GM12878 (cell line): ENCODE measurements around the gene FOLH1. TPM values are rescaled to one million over a fixed set of nuclear protein-coding genes. Genes with fewer than 3 reads are reported as not detected.
"Not testable (repeated sequence)": the region's sequence is repeated elsewhere in the genome, so short reads cannot be mapped to it uniquely, and the experiment has no call there.

Source experiments
- ATAC-seq: fragments of 200-7000 bp; cut with Tn5 transposase; 3 replicates; pipeline ENCODE4 v1.9.1; 2020; ENCODE audit warnings: mild to moderate bottlenecking, moderate library complexity
- BruUV-seq: library from RNA; stranded (reverse); fragments of 400-500 nt; replicated peaks from 2 replicates; lab custom pipeline; 2021; lab: Mats Ljungman, UMichigan
- CTCF ChIA-PET: fragments of 300-600 bp; sonication (Branson Sonifier 250); formaldehyde crosslinking; extraction: SDS; loops from one replicate; lab custom pipeline; 2021; ENCODE audit warnings: inconsistent platforms; lab: Yijun Ruan, JAX
- POLR2A ChIA-PET: fragments of 350-600 bp; formaldehyde crosslinking; extraction: SDS; loops from one replicate; lab custom pipeline; 2021; ENCODE audit warnings: inconsistent platforms; lab: Charles Lee
- RAD21 ChIA-PET: fragments of 300-600 bp; sonication (Branson Sonifier 250); formaldehyde crosslinking; loops from one replicate; lab custom pipeline; 2023; ENCODE audit warnings: antibody characterized with exemption; ENCODE audit not compliant: unreplicated experiment; lab: Charles Lee
- SMC1A ChIA-PET: fragments of 300-600 bp; sonication (Branson Sonifier 250); formaldehyde crosslinking; loops from one replicate; lab custom pipeline; 2023; ENCODE audit not compliant: unreplicated experiment, uncharacterized antibody; lab: Charles Lee
- DNase-seq: peaks from one replicate; pipeline ENCODE4 v3.0.0-alpha.2; 2011; ENCODE audit warnings: low read depth, low spot score
- FAIRE-seq: peaks from 3 replicates; lab custom pipeline; 2011; peaks lifted over from hg19 to GRCh38; lab: Jason Lieb, UNC
- H2AFZ ChIP-seq: 2 replicates; pipeline ENCODE4 v1.6.0; 2011; ENCODE audit warnings: low read depth, low read length, control low read depth; ENCODE audit not compliant: control insufficient read depth
- H3K27ac ChIP-seq: 2 replicates; pipeline ENCODE4 v1.5.1; 2011; ENCODE audit warnings: control low read depth; ENCODE audit not compliant: control insufficient read depth, insufficient read depth
- H3K27me3 ChIP-seq, 2 experiments: replicated peaks in 1 of 2; 2 replicates each; pipeline versions ENCODE4 v1.6.0 to v1.6.1; 2011; ENCODE audit warnings: low read length in 1 of 2; ENCODE audit not compliant: control insufficient read depth in 2 of 2, insufficient read depth in 2 of 2
- H3K36me3 ChIP-seq, 2 experiments: 2 replicates each; pipeline ENCODE4 v1.5.1; 2011; ENCODE audit warnings: low read length in 1 of 2; ENCODE audit not compliant: control insufficient read depth in 2 of 2, insufficient read depth in 2 of 2
- H3K4me1 ChIP-seq: 2 replicates; pipeline ENCODE4 v1.6.1; 2011; ENCODE audit warnings: mild to moderate bottlenecking, low read length, moderate library complexity, mixed read lengths; ENCODE audit not compliant: control insufficient read depth, insufficient read depth
- H3K4me2 ChIP-seq: 2 replicates; pipeline ENCODE4 v1.6.0; 2011; ENCODE audit warnings: control low read depth; ENCODE audit not compliant: control insufficient read depth, insufficient read depth
- H3K4me3 ChIP-seq: fragments of 200-600 bp; sonication (generic); 2 replicates; pipeline ENCODE4 v1.5.1; 2016
- H3K79me2 ChIP-seq: 2 replicates; pipeline ENCODE4 v1.6.0; 2011; ENCODE audit warnings: low read length; ENCODE audit not compliant: control insufficient read depth, insufficient read depth
- H3K9ac ChIP-seq: 2 replicates; pipeline ENCODE4 v1.8.0; 2011; ENCODE audit warnings: low read length, control low read depth, mixed read lengths; ENCODE audit not compliant: control insufficient read depth, insufficient read depth
- H3K9me3 ChIP-seq: replicated peaks from 3 replicates; pipeline ENCODE4 v1.5.1; 2011; ENCODE audit warnings: mild to moderate bottlenecking, low read length; ENCODE audit not compliant: control insufficient read depth, insufficient read depth
- H4K20me1 ChIP-seq: 2 replicates; pipeline ENCODE4 v1.6.0; 2011; ENCODE audit not compliant: control insufficient read depth, insufficient read depth
- WGBS: methylation state at CpG from one replicate; pipeline ENCODE4 v1.1.6; 2016; ENCODE audit warnings: low lambda C conversion rate; ENCODE audit not compliant: insufficient replicate concordance, insufficient coverage; ENCODE audit errors: missing lambda C conversion rate; 5-methylcytosine and 5-hydroxymethylcytosine counted together
- in situ Hi-C: fragments of 300-500 bp; cut with MboI; formaldehyde crosslinking; loops from 9 replicates; pipeline ENCODE4 v1.14.3; 2018; ENCODE audit warnings: mixed read lengths
- intact Hi-C: fragments of 100-400 bp; cut with micrococcal nuclease; formaldehyde crosslinking; loops from one replicate; pipeline ENCODE4 v1.14.2; 2022; ENCODE audit not compliant: unreplicated experiment
- polyA plus RNA-seq, 11 experiments: library from polyadenylated mRNA; depleted of rRNA in 4 of 11; unstranded in 6 of 11; stranded (reverse) in 5 of 11; fragments of >200 nt; fragmentation: Nextera tagmentation in 4 of 11; fragmentation: Illumina TruSeq in 1 of 11; extraction: Ambion mirVana in 4 of 11; extraction: Trizol in 1 of 11; gene quantifications; 1 replicate in 1 of 11; 2 replicates in 10 of 11; pipeline versions ENCODE4 v1.2.1 to v1.2.3, GENCODE V29; 2011 to 2016; ENCODE audit warnings: inconsistent platforms in 2 of 11, missing spikeins in 2 of 11, low read depth in 1 of 11
- total RNA-seq, 4 experiments: library from RNA; depleted of rRNA in 3 of 4; stranded (reverse); fragments of >200 nt in 3 of 4; fragmentation: Illumina TruSeq in 1 of 4; extraction: Trizol in 1 of 4; gene quantifications; 2 replicates each; pipeline versions ENCODE4 v1.2.1 to v1.2.3, GENCODE V29; 2013 to 2021

Gene FOLH1
- total and polyA plus RNA-seq, 10 of the 15 experiments (the other 5 are each of a cell fraction or from before 2014, with no cell fraction given), result not detected

DNA sequence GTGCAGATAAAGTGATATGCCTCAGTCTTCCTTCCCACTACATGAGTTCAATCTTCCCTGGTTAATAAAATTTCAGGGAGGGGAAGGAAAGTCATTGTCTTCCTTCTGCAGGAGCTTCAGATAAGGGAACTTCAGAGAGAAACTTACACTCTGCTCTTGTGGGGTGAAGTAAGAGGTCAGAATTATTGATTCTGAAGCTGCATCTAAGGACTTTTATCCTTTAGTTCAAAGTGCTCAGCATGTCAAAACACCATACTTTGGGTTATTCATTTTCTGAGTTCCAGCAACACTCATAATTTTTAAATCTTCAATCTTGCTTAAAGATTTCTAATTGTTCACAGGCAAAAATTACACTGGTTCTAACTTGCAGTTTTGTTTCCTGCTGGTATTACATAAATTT is 33.0 kb downstream of the FOLH1 start:
- BruUV-seq, ATAC-seq, H3K4me3 ChIP-seq, H4K20me1 ChIP-seq, POLR2A ChIA-PET, H3K9me3 ChIP-seq, RAD21 ChIA-PET, H3K36me3 ChIP-seq, H3K4me1 ChIP-seq, intact Hi-C loops, FAIRE-seq, H2AFZ ChIP-seq, SMC1A ChIA-PET, H3K4me2 ChIP-seq, in situ Hi-C loops, CTCF ChIA-PET, H3K27me3 ChIP-seq, H3K9ac ChIP-seq, DNase-seq, H3K27ac ChIP-seq, H3K79me2 ChIP-seq: not testable (repeated sequence)

DNA sequence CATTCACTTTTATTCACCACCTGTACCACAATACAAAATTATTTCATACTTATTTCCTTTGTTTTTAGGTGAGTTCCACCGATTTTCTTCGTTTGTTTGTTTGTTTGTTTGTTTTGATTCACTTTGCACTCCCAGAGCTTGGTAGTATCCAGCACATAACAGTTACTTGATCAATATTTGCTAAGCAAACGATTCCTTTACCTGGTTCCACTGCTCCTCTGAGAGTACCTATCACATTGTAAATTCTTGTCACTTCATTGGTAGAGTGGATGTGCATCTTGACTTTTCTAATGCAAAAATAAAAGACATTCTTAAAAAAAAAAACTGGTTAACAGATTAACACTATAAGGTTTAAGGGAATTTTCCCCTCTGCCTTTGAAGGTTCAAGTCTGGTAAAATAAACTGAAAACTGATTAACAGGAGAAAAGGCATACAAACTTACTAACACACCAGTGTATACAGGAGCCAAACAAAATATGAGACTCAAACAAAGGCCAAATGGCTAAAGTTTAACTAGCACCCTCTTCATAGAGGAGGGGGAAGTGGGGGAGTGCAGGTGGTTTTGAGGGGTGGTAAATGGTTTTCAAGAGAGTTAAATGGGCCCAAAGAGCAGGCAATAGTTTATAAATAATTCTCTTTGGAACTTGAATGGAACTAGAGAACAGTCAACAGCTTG is 33.6 kb downstream of the FOLH1 start:
- ATAC-seq, H3K27me3 ChIP-seq, in situ Hi-C loops, POLR2A ChIA-PET, SMC1A ChIA-PET, H3K36me3 ChIP-seq, H3K27ac ChIP-seq, DNase-seq, H2AFZ ChIP-seq, H3K79me2 ChIP-seq, FAIRE-seq, BruUV-seq, H3K9ac ChIP-seq, CTCF ChIA-PET, H3K4me3 ChIP-seq, H3K4me1 ChIP-seq, RAD21 ChIA-PET, H3K4me2 ChIP-seq, intact Hi-C loops, H3K9me3 ChIP-seq, H4K20me1 ChIP-seq: not testable (repeated sequence)
- 0% methylated on average over 3 of the region's 3 CpGs for WGBS

DNA sequence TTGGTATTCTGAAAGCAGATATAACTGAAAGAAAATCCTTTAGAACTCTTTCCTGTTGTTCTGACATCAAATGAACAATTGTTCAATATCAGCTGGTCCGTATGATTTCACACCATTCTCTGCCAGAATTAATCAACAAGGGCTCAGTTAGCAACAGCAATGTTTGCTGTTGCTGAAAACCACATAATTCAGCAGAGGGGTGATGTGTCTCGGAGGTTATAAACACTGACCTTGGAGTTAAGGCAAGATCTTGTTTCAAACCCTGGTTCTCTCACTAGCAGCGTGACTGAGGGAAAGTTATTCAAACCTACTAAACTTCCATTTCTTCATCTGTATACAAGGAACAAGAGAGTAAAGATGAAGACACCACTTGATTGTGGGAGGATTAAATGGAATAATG is 36.8 kb downstream of the FOLH1 start:
- CTCF ChIA-PET, in situ Hi-C loops, FAIRE-seq, H3K79me2 ChIP-seq, H2AFZ ChIP-seq, H3K27me3 ChIP-seq, BruUV-seq, H3K4me3 ChIP-seq, H3K4me1 ChIP-seq, H3K9ac ChIP-seq, H3K36me3 ChIP-seq, DNase-seq, POLR2A ChIA-PET, ATAC-seq, H4K20me1 ChIP-seq, RAD21 ChIA-PET, H3K9me3 ChIP-seq, H3K4me2 ChIP-seq, intact Hi-C loops, H3K27ac ChIP-seq, SMC1A ChIA-PET: not testable (repeated sequence)
- 29% methylated on average over 3 of the region's 3 CpGs for WGBS
